Neural progenitor cell (in vitro differentiated cells): ENCODE results near the gene SBF2.

ENCODE experiments used
- CTCF ChIP-seq: fragments of 200-600 bp; sonication (generic); IDR thresholded peaks from 2 replicates; pipeline ENCODE4 v1.5.1; 2017; ENCODE audit warnings: antibody characterized with exemption, mild to moderate bottlenecking
- EZH2 ChIP-seq: fragments of 200-600 bp; sonication (generic); IDR thresholded peaks from 2 replicates; pipeline ENCODE4 v1.6.1; 2017; ENCODE audit warnings: antibody characterized with exemption, mild to moderate bottlenecking, moderate library complexity
- EZH2phosphoT487 ChIP-seq: fragments of 200-600 bp; sonication (generic); IDR thresholded peaks from 2 replicates; pipeline ENCODE4 v1.6.1; 2017; ENCODE audit warnings: antibody characterized with exemption

GRCh38 chr11:10155793-10156490, 138.1 kb downstream of the SBF2 start:
- no peak for TF ChIP-seq CTCF
- TF ChIP-seq EZH2phosphoT487 = no peak
- TF ChIP-seq EZH2 = no peak
